Upper lobe of right lung (tissue), 1 donor: ENCODE measurements around the gene SPATA13. TPM values are rescaled to one million over a fixed set of nuclear protein-coding genes. Genes with fewer than 3 reads are reported as not detected.

Experiments
- ATAC-seq: fragments of 200-7000 bp; cut with Tn5 transposase; one replicate; pipeline ENCODE4 v1.9.1; 2020; ENCODE audit warnings: mild to moderate bottlenecking, moderate library complexity
- DNase-seq: peaks from one replicate; pipeline ENCODE4 v3.0.0-alpha.2; 2020
- H3K27ac ChIP-seq: fragments of 200-600 bp; one replicate; pipeline ENCODE4 v1.8.0; 2022
- H3K27me3 ChIP-seq: fragments of 200-600 bp; one replicate; pipeline ENCODE4 v1.8.0; 2022; ENCODE audit warnings: mild to moderate bottlenecking
- H3K36me3 ChIP-seq: fragments of 200-600 bp; one replicate; pipeline ENCODE4 v1.8.0; 2022
- H3K4me1 ChIP-seq: fragments of 200-600 bp; one replicate; pipeline ENCODE4 v1.8.0; 2022
- H3K4me3 ChIP-seq: fragments of 200-600 bp; one replicate; pipeline ENCODE4 v1.8.0; 2022; ENCODE audit warnings: mild to moderate bottlenecking
- H3K9me3 ChIP-seq: fragments of 200-600 bp; one replicate; pipeline ENCODE4 v1.8.0; 2022
- CTCF ChIP-seq: fragments of 200-600 bp; IDR thresholded peaks from one replicate; pipeline ENCODE4 v1.8.0; 2022; ENCODE audit warnings: antibody characterized with exemption
- intact Hi-C: fragments of 100-400 bp; cut with DNase I; formaldehyde crosslinking; loops from one replicate; pipeline ENCODE4 v1.11.0; 2022
- total RNA-seq: library from RNA; stranded (reverse); fragmentation: NEBNext Ultra II Directional; extraction: Animal tissue kit (Norgen Biotek cat#: 25700); gene quantifications from one replicate; pipeline ENCODE4 v1.2.1, GENCODE V29; 2021
- donor health status: DM: no; HTN: yes; CAD: no; lungs with severe emphysema.

The SPATA13 gene
- total RNA-seq, 1 donor from 2014 or later = 34.4 TPM

GRCh38 chr13:24241336-24241735 lies 80.8 kb downstream of the SPATA13 start:
- no peak overlapping the region for H3K27ac ChIP-seq
- TF ChIP-seq CTCF = no peak
- ATAC-seq = no peak
- no peak for DNase-seq
- no peaks in the 10 kb centered on the region for H3K4me1 ChIP-seq
- no peaks in the 10 kb centered on the region for H3K36me3 ChIP-seq
- no peaks in the 10 kb centered on the region for H3K27me3 ChIP-seq
- intact Hi-C loops = no loop called here
- H3K4me3 ChIP-seq = no peak overlapping the region
- H3K9me3 ChIP-seq = no peaks in the 10 kb centered on the region

- Histone ChIP-seq H3K27me3 (no peaks in the 10 kb centered on the region), H3K36me3 (no peaks in the 10 kb centered on the region), H3K4me1 (no peaks in the 10 kb centered on the region), H3K9me3 (no peaks in the 10 kb centered on the region), H3K4me3 (no peak overlapping the region), H3K27ac (no peak overlapping the region)
- intact Hi-C loops = no loop called here
- ATAC-seq = no peak
- TF ChIP-seq CTCF = no peak
- no peak for DNase-seq
Measured at GRCh38 chr13:24242100-24242499, 81.6 kb downstream of the SPATA13 start.

GRCh38 chr13:24243302-24243701 lies 82.8 kb downstream of the SPATA13 start:
- peak; percentile 75 for ATAC-seq
- Histone ChIP-seq H3K27ac (no peak overlapping the region), H3K4me3 (no peak overlapping the region), H3K4me1 (no peaks in the 10 kb centered on the region), H3K27me3 (no peaks in the 10 kb centered on the region), H3K9me3 (no peaks in the 10 kb centered on the region), H3K36me3 (no peaks in the 10 kb centered on the region)
- no peak for DNase-seq
- intact Hi-C loops = no loop called here
- TF ChIP-seq CTCF = no peak

- no peak for TF ChIP-seq CTCF
- Histone ChIP-seq H3K36me3 (no peaks in the 10 kb centered on the region), H3K27me3 (no peaks in the 10 kb centered on the region), H3K4me3 (no peak overlapping the region), H3K9me3 (no peaks in the 10 kb centered on the region), H3K27ac (no peak overlapping the region), H3K4me1 (no peaks in the 10 kb centered on the region)
- intact Hi-C loops = no loop called here
- ATAC-seq (no peak), DNase-seq (no peak)
Measured at GRCh38 chr13:24244802-24245201, 84.3 kb downstream of the SPATA13 start.

- H3K27ac ChIP-seq = no peak overlapping the region
Measured at GRCh38 chr13:24247016-24247415, 86.5 kb downstream of the SPATA13 start.

More at GRCh38 chr13:24247016-24247415, 86.5 kb downstream of the SPATA13 start:
- Histone ChIP-seq H3K4me3 (no peak overlapping the region), H3K4me1 (no peaks in the 10 kb centered on the region), H3K9me3 (no peaks in the 10 kb centered on the region), H3K27me3 (no peaks in the 10 kb centered on the region), H3K36me3 (no peaks in the 10 kb centered on the region)
- TF ChIP-seq CTCF = no peak
- ATAC-seq = no peak
- intact Hi-C loops = no loop called here
- DNase-seq = no peak
